Astrocyte (in vitro differentiated cells and primary cell): ENCODE measurements around the gene BFSP2.

Experiments used
- CTCF ChIP-seq: IDR thresholded peaks from 2 replicates; pipeline ENCODE4 v1.5.1; 2011; ENCODE audit warnings: low read depth, mild to moderate bottlenecking, inconsistent platforms, low read length, moderate library complexity; ENCODE audit not compliant: insufficient read depth
- EZH2 ChIP-seq: IDR thresholded peaks from 2 replicates; pipeline ENCODE4 v1.6.1; 2012; ENCODE audit warnings: mild to moderate bottlenecking, low read length, inconsistent platforms; ENCODE audit not compliant: insufficient read depth

GRCh38 chr3:133475245-133476010, 75.6 kb downstream of the BFSP2 start:
- TF ChIP-seq CTCF (no peak), EZH2 (no peak)
